GM18858 (cell line): ENCODE measurements around the gene EPHA10.

ENCODE experiments used
- ATAC-seq: cut with Tn5 transposase; IDR thresholded peaks from one replicate; pipeline ENCODE4 v1.9.1; 2021; ENCODE audit not compliant: unreplicated experiment

The EPHA10 gene

GRCh38 chr1:37764888-37765441, at the start of gene EPHA10:
Gene EPHA10 (minus strand): TSS chr1:37765120. CDS start chr1:37765066, 54 bp downstream.
- ATAC-seq = no peak

GRCh38 chr1:37814252-37814651, 49.3 kb upstream of the EPHA10 start:
- no peak for ATAC-seq

GRCh38 chr1:37813529-37814145, 48.7 kb upstream of the EPHA10 start:
- no peak for ATAC-seq

GRCh38 chr1:37811027-37811655, 46.2 kb upstream of the EPHA10 start:
- ATAC-seq = no peak

- ATAC-seq = no peak
These were observed 45.0 kb upstream of the EPHA10 start for GRCh38 chr1:37809942-37810341.

GRCh38 chr1:37808369-37809319, 43.7 kb upstream of the EPHA10 start:
- ATAC-seq = peak; percentile 17

GRCh38 chr1:37807555-37808368, 42.8 kb upstream of the EPHA10 start, which contains the start of the genes C1orf122 and YRDC:
Gene C1orf122 (plus strand): TSS chr1:37807790. CDS start chr1:37808405, 615 bp downstream.
Gene YRDC (minus strand): TSS chr1:37808208. CDS start chr1:37808180, 28 bp downstream.
- ATAC-seq = peak; percentile 57

- ATAC-seq = no peak
These were observed 42.3 kb upstream of the EPHA10 start for GRCh38 chr1:37807220-37807554.

- ATAC-seq = no peak
These were observed 37.5 kb upstream of the EPHA10 start for GRCh38 chr1:37802439-37802838.

- ATAC-seq = no peak
These were observed 32.9 kb upstream of the EPHA10 start for GRCh38 chr1:37797750-37798345.

- no peak for ATAC-seq
These were observed 30.6 kb upstream of the EPHA10 start for GRCh38 chr1:37795340-37796125.

GRCh38 chr1:37794372-37795339, 29.7 kb upstream of the EPHA10 start:
- ATAC-seq = no peak

GRCh38 chr1:37793773-37794371, 29.0 kb upstream of the EPHA10 start, which contains the start of gene MANEAL:
Gene MANEAL (plus strand): TSS chr1:37793847. CDS start chr1:37794183, 336 bp downstream.
- ATAC-seq = no peak

- ATAC-seq = no peak
These were observed 28.2 kb upstream of the EPHA10 start for GRCh38 chr1:37792943-37793686.

- no peak for ATAC-seq
These were observed 17.6 kb upstream of the EPHA10 start for GRCh38 chr1:37782491-37782890.

- ATAC-seq = no peak
These were observed 13.7 kb upstream of the EPHA10 start for GRCh38 chr1:37778654-37779053.

- ATAC-seq = no peak
These were observed 12.1 kb upstream of the EPHA10 start for GRCh38 chr1:37776946-37777516.
